GM19372 (cell line): ENCODE data around the gene SGCD.

ENCODE experiments used
- ATAC-seq: cut with Tn5 transposase; IDR thresholded peaks from one replicate; pipeline ENCODE4 v1.9.1; 2021; ENCODE audit warnings: mild to moderate bottlenecking, low read depth, moderate library complexity; ENCODE audit not compliant: unreplicated experiment

Gene SGCD

DNA sequence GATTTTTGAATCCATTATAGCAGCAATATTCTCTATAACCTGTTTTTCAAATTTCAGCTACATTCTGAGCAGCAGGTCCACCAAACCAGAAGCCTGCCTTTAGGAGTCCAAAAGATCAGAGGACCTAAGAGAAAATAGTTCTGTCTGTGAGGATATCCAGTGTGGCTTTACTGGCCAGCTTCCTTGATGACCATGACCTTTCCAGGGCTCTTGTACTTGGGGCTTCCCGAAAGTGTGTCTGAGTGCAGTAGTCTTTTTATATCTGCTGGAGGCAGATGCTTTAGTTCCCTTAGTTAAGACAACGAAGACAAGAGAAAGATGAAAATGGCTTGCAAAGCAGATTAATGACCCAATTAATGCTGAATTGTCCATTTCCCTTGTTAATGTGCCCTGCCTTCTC is 72.4 kb downstream of the SGCD start:
- no peak for ATAC-seq

DNA sequence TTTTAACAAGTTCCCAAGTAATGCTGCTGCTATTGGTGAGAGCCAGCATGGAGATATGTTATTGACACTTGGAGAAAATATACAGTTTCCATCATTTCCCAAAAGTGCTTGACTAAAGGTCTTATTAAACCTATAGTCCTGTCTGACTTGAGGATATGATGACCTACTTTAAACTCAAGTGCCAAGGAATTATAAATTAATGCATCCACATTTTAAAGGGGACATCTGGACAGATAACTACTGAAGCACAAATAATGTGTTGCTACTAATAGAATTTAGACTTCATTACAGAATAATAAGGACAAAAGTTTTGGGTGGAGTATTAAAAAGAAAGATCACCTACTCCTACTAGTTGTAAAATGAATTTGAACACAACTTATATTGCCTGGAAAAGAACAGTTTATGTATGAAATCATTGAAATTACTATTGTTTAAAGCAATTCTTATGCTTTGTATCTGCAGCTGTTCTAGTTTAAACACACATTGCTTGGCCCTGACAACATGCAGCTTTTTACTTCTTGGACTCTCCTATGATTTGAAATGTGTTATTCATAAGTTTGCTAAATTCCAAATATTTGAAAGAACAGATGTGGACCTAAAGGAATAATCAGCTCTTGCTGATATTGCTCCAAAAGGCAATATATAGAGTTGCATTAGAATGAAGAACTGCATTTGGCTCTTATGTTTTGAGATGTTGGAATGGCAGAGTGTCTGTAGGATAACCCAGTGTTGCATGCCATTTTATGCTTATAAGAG is 73.4 kb downstream of the SGCD start:
- no peak for ATAC-seq

DNA sequence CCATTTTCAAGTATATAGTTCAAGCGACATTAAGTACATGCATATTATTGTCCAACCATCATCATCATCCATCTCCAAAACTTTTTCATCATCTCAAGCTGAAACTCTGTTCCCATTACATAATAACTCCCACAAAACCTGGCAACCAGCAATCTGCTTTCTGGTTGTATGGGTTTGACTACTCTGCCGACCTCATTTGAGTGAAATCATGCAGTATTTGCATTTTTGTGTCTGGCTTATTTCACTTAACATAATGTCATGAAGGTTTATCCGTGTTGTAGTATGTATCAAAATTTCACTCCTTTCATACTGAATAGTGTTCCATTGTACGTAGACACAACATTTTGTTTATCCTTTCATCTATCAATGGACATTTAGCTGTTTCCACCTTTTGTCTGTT is 74.8 kb downstream of the SGCD start:
- peak; percentile 3 for ATAC-seq

DNA sequence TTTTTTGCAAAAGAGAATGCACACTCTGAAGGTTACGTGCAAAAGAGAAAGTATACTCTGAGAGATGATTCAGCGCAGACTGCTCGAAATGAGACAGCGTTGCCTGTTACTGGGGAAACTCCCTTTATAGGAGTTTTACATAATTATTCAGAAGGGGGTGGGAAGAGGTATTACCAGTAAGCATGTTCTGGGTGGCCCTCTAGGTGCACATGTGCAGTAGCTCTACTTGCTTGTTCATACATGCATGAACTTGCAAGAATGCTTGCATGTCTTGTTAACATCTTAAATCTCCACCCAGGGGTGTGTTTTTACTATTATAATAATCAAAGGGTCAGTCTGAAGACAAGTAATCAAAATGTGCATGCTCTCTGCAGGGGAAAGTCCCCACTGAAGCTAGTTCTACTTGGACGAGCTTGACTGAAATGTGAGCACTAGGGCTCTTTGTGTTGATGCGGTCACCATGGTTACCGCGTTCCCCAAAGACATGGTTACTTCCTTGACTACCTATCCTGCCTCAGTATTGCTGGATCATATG is 75.5 kb downstream of the SGCD start:
- ATAC-seq = peak; percentile 95

DNA sequence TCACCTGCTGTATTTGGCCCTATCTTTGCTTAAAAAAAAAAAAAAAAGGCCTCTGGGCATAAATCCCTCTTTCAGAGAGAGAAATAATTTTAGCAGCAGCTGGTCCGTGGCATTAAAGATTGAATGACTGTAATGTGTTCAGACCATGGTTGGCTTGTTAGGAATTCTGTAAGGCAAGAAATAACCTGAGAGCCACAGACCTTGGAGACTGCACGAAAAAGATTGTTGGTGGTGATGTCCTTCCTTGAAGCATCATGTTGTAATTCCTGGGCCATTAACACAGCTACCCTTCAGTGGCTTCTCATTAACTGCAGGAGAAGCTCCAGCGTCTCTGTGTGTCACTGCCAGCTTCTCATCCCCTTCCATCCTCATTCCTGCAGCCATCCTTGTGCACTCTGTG is 79.0 kb downstream of the SGCD start:
- ATAC-seq = no peak

DNA sequence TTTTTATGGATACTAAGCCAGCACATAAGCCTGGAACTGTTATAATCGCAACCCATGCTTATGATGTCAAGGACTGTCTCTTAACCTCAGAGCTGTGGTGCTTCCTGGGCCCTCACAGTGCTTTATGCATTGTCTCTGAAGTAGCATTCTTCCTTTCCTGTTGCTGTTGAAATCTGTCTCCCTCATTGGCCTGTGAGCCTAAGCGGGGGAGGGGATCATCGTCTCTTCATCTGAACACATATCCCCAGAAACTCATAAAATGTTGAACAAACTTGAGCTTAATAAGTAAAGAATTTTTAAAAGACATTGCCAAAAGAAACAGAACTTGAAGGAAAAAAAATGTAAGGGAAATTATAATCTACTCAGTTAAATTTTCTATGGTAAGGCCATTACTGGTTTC is 80.3 kb downstream of the SGCD start:
- no peak for ATAC-seq

DNA sequence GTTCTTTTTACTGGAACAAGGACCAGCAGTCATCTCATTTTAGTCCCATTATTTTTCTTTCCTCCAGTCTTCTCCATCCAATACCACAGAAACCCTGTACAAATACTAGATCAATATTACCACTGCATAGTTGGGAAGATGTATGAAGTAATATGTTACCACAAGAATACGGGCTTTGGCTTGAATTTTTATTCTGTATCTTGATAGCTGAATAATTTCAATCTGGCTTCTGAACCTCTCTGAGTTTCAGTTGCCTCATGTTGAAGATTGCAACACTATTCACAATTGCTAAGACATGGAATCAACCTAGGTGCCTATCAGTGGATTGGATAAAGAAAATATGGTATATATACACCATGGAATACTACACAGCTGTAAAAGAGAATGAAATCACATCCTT is 82.9 kb downstream of the SGCD start:
- ATAC-seq = no peak

DNA sequence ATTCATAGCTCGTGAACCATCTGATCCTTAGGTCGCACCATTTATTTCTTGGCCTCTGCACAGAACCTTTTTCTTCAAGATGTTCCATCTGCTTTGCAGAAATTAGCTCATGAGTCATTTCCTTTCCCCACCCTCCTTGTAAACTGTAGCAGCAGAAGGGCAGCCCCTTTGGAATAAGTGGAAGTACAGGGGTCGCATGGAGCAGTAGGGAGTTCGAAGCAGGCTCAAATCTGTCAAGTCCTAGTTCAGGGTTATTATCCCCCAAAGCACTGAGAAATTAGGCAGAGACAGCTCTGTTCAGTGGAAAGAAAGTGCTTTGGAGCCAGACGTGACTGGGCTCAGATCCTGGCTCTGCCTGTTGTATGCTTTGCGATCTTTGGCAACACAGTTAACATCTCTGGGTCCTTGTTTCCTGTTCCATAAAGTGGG is 84.2 kb downstream of the SGCD start:
- ATAC-seq = no peak

DNA sequence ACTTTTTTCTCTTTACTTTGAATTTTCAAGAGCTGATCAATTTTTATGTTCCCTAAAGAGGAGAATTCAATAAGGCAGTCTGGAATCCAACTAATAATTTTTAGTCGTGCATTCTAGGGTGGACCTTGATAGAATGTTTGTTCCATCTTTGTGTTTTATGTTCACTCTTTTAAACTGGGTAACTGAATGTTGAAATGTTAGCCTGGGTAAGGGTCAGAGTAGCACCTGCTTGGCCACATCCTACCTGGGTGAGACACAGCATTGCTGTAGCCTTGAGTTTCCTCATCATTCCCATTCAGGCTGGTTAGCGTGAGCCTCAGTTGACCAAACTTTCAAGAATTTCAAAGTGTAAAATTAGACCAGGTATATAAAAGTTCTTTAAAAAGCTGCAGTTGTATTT is 85.0 kb downstream of the SGCD start:
- no peak for ATAC-seq

DNA sequence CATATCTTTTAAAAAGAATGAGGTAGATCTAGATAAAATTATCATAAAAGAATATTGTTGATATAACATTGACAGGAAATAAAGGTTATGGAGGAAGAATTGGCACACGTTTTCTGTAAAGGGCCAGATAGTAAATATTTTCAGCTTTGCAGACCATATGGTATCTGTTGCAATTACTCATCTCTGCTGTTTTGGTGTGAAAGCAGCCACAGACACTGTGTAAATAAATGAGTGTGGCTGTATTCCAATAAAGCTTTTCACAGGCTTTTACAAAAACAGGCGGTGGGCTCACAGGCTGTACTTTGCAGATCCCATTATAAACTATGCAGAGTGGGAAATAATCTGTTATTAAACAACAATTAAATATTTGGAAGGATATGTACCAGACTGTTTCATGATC is 87.4 kb downstream of the SGCD start:
- ATAC-seq = no peak

DNA sequence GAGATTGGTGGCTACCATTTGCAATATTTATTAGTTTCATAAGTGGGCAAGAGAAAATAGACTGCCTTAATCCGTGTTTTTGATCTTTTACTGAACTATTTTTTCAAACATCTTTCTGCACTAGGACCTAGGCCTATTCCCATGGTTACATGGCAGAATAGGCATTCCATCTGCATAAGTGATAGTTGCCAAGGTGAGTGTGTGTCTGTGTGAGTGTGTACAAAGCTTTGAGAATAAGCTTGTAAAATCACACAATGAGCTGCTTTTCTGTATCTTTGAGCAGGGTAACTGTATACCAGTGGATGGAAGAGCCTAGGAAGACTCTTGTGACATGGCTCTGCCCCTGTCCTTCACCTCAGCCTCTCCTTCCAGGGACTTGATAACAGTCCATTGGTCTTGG is 92.7 kb downstream of the SGCD start:
- ATAC-seq = no peak

DNA sequence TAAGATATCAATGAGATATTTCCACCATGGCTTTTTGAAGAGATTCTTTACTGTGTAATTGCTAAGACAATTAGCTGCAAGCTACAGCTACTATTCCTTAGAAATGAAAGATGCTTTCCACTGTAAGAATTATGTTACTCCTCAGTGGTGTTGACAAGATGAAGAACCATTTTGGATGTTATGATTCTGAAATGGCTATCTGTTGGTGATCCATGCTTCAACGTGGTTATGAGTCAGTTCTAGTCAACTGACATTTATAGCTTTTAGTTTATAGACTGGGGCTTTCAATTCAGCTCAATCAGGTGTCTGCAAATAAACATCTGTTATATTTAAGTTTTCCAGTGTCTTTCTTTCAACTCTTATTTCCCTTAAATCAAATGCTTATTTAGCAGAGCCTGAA is 93.7 kb downstream of the SGCD start:
- no peak for ATAC-seq

DNA sequence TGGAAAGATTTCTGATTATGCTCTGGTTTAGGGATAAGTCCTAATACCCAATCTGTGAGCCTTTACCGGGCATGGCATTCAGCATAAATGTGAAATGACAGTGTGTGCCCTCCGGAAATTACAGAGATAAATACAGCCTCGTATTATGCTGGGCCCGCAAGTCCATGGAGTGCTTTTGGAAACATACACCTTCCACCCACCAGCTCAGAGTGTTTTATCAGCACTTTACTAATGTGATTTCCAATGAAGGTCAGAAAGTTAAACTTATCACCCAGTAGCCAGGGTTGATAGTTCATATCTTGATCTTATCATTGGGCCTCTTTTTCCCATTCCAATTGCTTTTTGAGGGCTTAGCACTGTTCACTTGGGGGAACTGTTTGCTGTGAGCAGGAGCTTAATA is 94.8 kb downstream of the SGCD start:
- no peak for ATAC-seq

DNA sequence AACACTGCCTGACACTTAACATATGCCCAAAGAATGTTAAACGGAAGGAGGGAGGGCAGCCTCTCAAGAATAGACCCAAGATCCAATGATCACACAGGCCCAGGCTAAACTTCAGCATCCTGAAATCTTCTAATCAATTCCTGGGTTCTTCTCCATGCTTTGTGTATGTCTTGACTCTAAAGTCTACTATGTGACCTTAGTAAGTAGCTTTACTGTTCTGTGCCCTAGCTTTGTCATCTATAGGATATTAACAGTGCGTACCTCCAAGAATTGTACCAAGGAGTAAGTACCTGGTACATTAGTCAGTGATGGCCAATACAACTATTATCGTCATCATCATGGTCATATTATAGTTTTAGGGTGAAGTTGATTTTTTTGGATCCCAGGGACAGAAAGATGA is 96.6 kb downstream of the SGCD start:
- no peak for ATAC-seq

DNA sequence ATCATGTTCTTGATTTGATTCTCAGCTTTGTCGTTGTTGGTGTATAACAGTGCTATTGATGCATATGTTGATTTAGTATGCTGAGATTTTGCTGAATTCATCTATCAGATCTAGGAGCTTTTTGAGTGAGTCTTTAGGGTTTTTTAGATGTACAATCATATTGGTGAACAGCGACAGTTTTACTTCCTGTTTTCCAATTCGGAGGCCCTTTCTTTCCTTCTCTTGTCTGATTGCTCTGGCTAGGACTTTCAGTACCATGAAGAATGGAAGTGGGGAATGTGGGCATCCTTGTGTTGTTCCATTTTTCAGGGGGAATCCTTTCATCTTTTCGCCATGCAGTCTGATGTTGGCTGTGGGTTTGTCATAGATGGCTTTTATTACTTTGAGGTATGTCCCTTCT is 100.4 kb downstream of the SGCD start:
- no peak for ATAC-seq

DNA sequence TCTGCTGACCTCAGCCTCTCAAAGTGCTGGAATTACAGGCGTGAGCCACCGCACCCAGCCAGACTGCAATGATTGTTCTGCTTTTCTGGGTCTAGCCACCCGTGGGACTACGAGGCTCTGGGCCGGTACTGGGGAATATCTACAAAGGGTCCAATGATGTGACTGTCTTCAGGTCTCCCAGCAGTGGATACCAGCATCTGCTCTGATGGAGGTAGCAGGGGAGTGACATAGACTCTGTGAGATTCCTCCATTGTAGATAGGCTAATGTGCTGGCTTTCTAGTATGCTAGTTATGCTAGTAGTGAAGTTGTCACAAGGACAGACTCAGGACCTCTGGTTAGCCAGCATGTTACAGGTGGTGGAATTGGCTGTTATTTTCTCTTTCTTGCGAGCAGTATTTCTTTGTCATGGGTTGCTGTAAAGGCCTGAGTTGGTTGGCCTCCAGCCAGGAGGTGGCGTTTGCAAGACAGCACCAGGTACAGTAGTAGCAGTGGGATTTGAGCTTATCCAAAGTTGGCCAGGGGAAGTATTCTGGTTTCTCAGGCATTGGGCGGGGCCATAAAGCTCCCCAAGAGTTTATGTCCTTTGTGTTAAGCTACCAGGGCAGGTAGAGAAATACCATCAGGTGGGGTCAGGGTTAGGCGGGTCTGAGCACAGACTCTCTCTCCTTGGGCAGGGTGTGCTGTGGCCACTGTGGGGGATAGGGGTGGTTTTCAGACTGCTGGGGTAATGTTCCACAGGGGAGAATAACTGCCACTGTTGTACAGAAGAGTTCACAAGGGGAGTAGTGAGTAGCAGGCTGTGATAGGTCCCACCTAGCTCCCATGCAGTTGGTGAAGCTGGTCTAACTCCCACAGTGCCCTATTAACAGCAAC is 105.2 kb downstream of the SGCD start:
- no peak for ATAC-seq

DNA sequence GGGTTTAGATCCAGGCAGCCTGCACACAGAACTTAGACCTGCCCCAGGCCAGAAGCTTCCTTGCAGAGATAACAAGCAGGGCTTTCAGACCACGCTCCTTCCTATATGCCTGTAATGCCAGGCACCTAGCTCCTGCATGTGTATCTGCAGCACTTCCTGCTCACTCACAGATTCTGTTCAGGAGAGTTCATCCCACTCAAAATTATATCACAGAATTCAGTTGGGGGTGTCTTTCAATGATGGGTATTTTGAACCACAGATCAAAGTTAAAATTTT is 105.8 kb downstream of the SGCD start:
- ATAC-seq = no peak

DNA sequence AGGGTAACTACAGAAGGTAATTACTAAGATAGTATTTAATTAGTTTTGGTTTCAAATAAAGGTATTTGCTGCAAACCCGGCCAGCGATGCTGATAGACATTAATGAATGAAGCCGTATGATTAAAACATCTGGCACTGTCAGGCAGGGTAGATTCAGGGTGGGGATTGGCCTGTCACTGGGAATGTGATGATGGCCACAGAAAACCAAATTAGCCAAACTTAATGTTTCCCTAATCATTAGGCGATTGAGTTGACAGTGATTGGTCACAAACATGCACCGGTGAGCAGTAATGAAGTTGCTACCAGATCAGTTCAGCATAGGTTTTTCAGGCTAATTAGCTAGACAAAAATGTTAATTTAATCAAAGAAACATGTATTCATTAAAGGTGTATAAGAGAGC is 107.5 kb downstream of the SGCD start:
- ATAC-seq = no peak

DNA sequence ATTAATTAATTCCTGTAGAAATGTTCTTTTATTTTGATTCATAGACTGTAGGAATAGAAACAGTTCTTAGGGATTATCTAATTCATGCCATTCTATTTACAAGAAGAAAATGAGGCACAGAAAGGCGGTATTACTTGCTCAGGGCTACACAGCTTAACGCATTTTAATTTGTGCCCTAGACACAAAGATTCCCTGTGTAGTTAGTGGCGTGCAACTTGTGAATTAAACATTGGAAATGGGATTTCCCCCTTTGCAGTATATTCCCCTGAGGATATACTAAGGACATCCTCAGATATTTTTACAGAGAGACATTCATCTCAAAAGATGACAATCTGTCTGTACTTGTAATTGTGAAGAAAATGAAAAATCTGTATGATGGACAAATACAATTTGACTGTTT is 108.1 kb downstream of the SGCD start:
- ATAC-seq = no peak

DNA sequence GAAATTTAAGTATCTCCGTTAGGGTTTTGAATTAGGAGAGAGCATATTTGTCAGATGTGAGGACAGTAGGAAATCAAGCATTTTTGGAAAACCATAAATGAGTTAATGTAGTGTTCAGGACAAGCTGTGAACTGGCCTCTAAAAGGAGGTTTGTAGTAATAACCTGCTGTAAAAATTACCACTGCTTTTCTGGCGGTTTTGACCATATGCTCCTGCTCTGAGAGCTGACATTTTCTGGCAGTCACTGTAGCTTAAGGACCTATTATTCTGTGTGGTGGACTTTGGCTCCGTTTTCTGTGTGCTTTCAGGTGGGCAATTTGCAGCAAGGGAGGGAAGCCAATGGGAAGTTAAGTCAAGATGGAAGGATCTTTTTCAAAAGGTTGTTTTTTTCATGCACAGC is 111.1 kb downstream of the SGCD start:
- no peak for ATAC-seq

DNA sequence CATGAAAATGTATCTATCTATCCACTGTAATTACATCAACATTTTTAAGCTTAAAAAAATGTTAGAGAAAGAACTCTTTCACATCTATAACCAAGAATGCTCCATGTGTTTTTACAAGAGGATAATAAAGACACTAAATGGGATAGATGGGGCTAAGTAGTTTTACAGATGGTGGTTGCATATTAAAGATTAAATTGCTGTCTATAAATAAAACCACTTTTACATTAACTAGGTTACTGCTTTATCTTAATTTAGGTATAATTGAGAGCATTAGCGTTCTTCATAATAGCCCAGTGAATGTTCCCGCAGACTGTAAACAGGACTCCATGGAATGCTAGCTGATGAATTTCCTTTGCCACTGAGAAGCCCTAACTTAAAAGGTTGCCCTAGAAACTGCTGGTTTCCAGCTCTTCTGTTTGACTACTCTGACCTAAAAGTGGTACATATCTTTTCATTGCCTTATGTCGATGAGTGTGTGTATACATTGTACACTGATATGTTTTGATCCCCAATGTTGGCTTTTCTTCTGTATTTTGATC is 117.9 kb downstream of the SGCD start:
- no peak for ATAC-seq

DNA sequence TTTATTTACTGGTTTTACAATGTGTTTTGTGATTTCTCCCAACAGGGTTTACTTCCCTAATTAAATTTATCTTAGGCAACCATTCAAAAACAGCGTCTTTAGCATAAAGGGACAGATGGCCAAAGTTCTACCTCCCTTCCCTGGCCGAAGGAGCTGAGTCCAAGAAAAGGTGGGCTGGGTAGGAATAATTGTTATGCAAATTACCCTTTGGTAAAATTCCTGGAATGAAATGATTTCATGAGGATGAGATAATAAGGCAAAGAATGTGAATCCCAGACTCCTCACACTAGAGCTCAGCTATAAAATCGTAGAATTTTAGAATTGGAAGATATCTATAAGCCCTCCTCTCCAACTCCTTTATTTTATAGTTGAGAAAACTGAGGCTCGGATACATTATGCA is 119.6 kb downstream of the SGCD start:
- ATAC-seq = no peak
